HepG2 (cell line): Measurements from ENCODE around the gene ACACA. TPM values are rescaled to one million over a fixed set of nuclear protein-coding genes. Genes with fewer than 3 reads are reported as not detected.
A peak's percentile ranks its signal among the peaks of the same experiment; 100 is the strongest.

Source experiments
- DPF2 ChIP-seq: sonication (generic); formaldehyde crosslinking; IDR thresholded peaks from 2 replicates; pipeline ENCODE4 v1.4.0; 2020; ENCODE audit warnings: mild to moderate bottlenecking, low read depth, missing genetic modification reagents, borderline replicate concordance
- FOXA3 ChIP-seq: IDR thresholded peaks from 2 replicates; pipeline ENCODE4 v1.6.1; 2016; ENCODE audit warnings: missing genetic modification reagents, missing compliant biosample characterization
- GATAD1 ChIP-seq: IDR thresholded peaks from 2 replicates; pipeline ENCODE4 v1.6.1; 2016; ENCODE audit warnings: missing genetic modification reagents, missing compliant biosample characterization
- HMG20B ChIP-seq: conservative IDR thresholded peaks from 2 replicates; pipeline ENCODE4 v1.6.1; 2016; ENCODE audit warnings: missing genetic modification reagents, missing compliant biosample characterization
- IRF2 ChIP-seq: IDR thresholded peaks from 2 replicates; pipeline ENCODE4 v1.6.1; 2018; ENCODE audit warnings: missing genetic modification reagents, missing compliant biosample characterization
- JUN ChIP-seq: sonication (generic); formaldehyde crosslinking; IDR thresholded peaks from 2 replicates; pipeline ENCODE4 v1.4.0; 2020; ENCODE audit warnings: mild to moderate bottlenecking, missing genetic modification reagents
- JUNB ChIP-seq: sonication (generic); formaldehyde crosslinking; IDR thresholded peaks from 2 replicates; pipeline ENCODE4 v1.8.0; 2022; ENCODE audit warnings: missing genetic modification reagents, mild to moderate bottlenecking, borderline replicate concordance
- NCOA2 ChIP-seq: sonication (generic); formaldehyde crosslinking; IDR thresholded peaks from 2 replicates; pipeline ENCODE4 v1.8.0; 2022; ENCODE audit warnings: inconsistent platforms
- NCOR1 ChIP-seq: fragments of 200-600 bp; sonication (generic); IDR thresholded peaks from 2 replicates; pipeline ENCODE4 v1.7.0; 2017; ENCODE audit warnings: antibody characterized with exemption, low read length, borderline replicate concordance
- NR2F2 ChIP-seq: IDR thresholded peaks from 2 replicates; pipeline ENCODE4 v1.6.1; 2012; ENCODE audit warnings: low read depth, inconsistent platforms, borderline replicate concordance
- POLR2G ChIP-seq: fragments of 200-400 bp; formaldehyde crosslinking; IDR thresholded peaks from 2 replicates; pipeline ENCODE4 v1.6.1; 2018; ENCODE audit warnings: mild to moderate bottlenecking, low read depth, low read length, moderate library complexity
- SKI ChIP-seq: fragments of 450-650 bp; IDR thresholded peaks from one replicate; pipeline ENCODE4 v1.6.1; 2018; ENCODE audit warnings: mild to moderate bottlenecking; ENCODE audit not compliant: partially characterized antibody
- SNAPC2 ChIP-seq: sonication (generic); formaldehyde crosslinking; IDR thresholded peaks from 2 replicates; pipeline ENCODE4 v1.8.1; 2022; ENCODE audit warnings: mild to moderate bottlenecking, missing genetic modification reagents
- SRY ChIP-seq: sonication (generic); formaldehyde crosslinking; IDR thresholded peaks from 2 replicates; pipeline ENCODE4 v1.8.0; 2022; ENCODE audit warnings: mild to moderate bottlenecking, missing genetic modification reagents
- XBP1 ChIP-seq: sonication (generic); formaldehyde crosslinking; IDR thresholded peaks from 2 replicates; pipeline ENCODE4 v1.5.0; 2020; ENCODE audit warnings: missing genetic modification reagents
- ZC3H4 ChIP-seq: sonication (generic); formaldehyde crosslinking; IDR thresholded peaks from 2 replicates; pipeline ENCODE4 v1.4.0; 2020; ENCODE audit warnings: missing genetic modification reagents, borderline replicate concordance
- ZNF12 ChIP-seq: sonication (generic); formaldehyde crosslinking; IDR thresholded peaks from 2 replicates; pipeline ENCODE4 v1.5.0; 2020; ENCODE audit warnings: missing genetic modification reagents
- ZNF124 ChIP-seq: sonication (generic); formaldehyde crosslinking; IDR thresholded peaks from 2 replicates; pipeline ENCODE4 v1.4.0; 2020; ENCODE audit warnings: missing genetic modification reagents
- ZNF18 ChIP-seq: sonication (generic); formaldehyde crosslinking; IDR thresholded peaks from 2 replicates; pipeline ENCODE4 v1.8.0; 2022; ENCODE audit warnings: mild to moderate bottlenecking, missing genetic modification reagents; ENCODE audit not compliant: insufficient replicate concordance
- ZNF570 ChIP-seq: sonication (generic); formaldehyde crosslinking; IDR thresholded peaks from 2 replicates; pipeline ENCODE4 v1.4.0; 2020; ENCODE audit warnings: mild to moderate bottlenecking, missing genetic modification reagents, borderline replicate concordance
- ZNF766 ChIP-seq: sonication (generic); formaldehyde crosslinking; IDR thresholded peaks from 2 replicates; pipeline ENCODE4 v1.5.0; 2020; ENCODE audit warnings: missing genetic modification reagents, borderline replicate concordance
- ZNF780A ChIP-seq: sonication (generic); formaldehyde crosslinking; IDR thresholded peaks from 2 replicates; pipeline ENCODE4 v1.8.0; 2022; ENCODE audit warnings: mild to moderate bottlenecking, missing genetic modification reagents, moderate library complexity
- polyA plus RNA-seq, 8 experiments: library from polyadenylated mRNA; depleted of rRNA in 3 of 8; stranded (reverse) in 7 of 8; unstranded in 1 of 8; fragments of >200 nt; fragmentation: Illumina TruSeq in 4 of 8; extraction: Trizol in 4 of 8; gene quantifications; 2 replicates each; pipeline versions ENCODE4 v1.2.1 to v1.2.3, GENCODE V29; 2011 to 2016; ENCODE audit warnings: low read depth in 4 of 8, missing spikeins in 1 of 8, mixed read lengths in 1 of 8; ENCODE audit not compliant: insufficient read depth in 1 of 8
- total RNA-seq, 5 experiments: library from RNA; depleted of rRNA; stranded (reverse); fragments of >200 nt; fragmentation: Illumina TruSeq; extraction: Trizol; gene quantifications; 2 replicates each; pipeline ENCODE4 v1.2.3, GENCODE V29; 2016; ENCODE audit warnings: low read depth in 1 of 5
- TF ChIP-seq, protein P1 (sequence below): sonication (generic); formaldehyde crosslinking; IDR thresholded peaks from 2 replicates; pipeline ENCODE4 v1.4.0; 2020; ENCODE audit warnings: mild to moderate bottlenecking, missing genetic modification reagents, borderline replicate concordance
- TF ChIP-seq, protein P2 (sequence below): IDR thresholded peaks from 2 replicates; pipeline ENCODE4 v1.6.1; 2016; ENCODE audit warnings: missing genetic modification reagents, missing compliant biosample characterization

Gene ACACA
- total and polyA plus RNA-seq, 2 of the 13 experiments (the other 11 are each of a cell fraction or from before 2014, with no cell fraction given): 39.2 to 47.2 TPM

DNA sequence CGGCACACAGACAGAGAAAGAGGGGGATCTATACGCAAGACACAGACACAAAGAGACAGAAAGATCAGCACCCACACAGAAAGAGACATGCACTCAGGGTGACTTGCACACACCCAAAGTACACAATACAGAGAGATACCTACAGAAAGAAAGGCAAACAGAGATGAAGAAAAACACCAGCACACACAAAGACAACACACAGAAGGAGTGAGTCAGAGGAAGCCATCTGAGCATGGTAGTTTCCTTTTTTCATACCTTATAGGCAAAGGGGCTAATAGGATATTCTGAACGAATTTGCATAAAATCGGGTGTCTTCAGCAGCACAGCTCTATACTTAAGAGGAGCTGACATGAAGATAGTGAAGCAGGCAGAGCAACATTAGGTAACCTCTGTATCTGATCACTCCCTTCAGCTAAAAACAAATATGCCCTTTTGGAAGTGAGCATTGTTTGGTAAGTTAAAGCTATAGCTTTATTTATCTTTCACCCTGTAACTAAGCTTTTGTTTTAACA lies 259.3 kb downstream of the ACACA start (continued):
- TF ChIP-seq, protein P1, sequence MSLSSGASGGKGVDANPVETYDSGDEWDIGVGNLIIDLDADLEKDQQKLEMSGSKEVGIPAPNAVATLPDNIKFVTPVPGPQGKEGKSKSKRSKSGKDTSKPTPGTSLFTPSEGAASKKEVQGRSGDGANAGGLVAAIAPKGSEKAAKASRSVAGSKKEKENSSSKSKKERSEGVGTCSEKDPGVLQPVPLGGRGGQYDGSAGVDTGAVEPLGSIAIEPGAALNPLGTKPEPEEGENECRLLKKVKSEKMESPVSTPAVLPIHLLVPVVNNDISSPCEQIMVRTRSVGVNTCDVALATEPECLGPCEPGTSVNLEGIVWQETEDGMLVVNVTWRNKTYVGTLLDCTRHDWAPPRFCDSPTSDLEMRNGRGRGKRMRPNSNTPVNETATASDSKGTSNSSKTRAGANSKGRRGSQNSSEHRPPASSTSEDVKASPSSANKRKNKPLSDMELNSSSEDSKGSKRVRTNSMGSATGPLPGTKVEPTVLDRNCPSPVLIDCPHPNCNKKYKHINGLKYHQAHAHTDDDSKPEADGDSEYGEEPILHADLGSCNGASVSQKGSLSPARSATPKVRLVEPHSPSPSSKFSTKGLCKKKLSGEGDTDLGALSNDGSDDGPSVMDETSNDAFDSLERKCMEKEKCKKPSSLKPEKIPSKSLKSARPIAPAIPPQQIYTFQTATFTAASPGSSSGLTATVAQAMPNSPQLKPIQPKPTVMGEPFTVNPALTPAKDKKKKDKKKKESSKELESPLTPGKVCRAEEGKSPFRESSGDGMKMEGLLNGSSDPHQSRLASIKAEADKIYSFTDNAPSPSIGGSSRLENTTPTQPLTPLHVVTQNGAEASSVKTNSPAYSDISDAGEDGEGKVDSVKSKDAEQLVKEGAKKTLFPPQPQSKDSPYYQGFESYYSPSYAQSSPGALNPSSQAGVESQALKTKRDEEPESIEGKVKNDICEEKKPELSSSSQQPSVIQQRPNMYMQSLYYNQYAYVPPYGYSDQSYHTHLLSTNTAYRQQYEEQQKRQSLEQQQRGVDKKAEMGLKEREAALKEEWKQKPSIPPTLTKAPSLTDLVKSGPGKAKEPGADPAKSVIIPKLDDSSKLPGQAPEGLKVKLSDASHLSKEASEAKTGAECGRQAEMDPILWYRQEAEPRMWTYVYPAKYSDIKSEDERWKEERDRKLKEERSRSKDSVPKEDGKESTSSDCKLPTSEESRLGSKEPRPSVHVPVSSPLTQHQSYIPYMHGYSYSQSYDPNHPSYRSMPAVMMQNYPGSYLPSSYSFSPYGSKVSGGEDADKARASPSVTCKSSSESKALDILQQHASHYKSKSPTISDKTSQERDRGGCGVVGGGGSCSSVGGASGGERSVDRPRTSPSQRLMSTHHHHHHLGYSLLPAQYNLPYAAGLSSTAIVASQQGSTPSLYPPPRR (CRISPR knock-in tag): peak; percentile 57; the same call in 1 of the 2 replicates
- TF ChIP-seq XBP1 (CRISPR knock-in tag) (no peak), DPF2 (CRISPR knock-in tag) (peak; percentile 69; the same call in 1 of the 2 replicates), FOXA3 (peak; percentile 81), POLR2G (peak; percentile 23; the same call in 1 of the 2 replicates), JUN (CRISPR knock-in tag) (peak; percentile 70), ZNF12 (CRISPR knock-in tag) (peak; percentile 67; the same call in 1 of the 2 replicates), ZNF780A (CRISPR knock-in tag) (no peak), JUNB (CRISPR knock-in tag) (peak; percentile 48; the same call in 1 of the 2 replicates), NCOR1 (peak; percentile 48; the same call in 1 of the 2 replicates), SKI (peak; percentile 64), HMG20B (CRISPR knock-in tag) (0 out of 2 replicates have a peak, but pooled peaks have one; percentile 22), NCOA2 (peak; percentile 56), GATAD1 (0 out of 2 replicates have a peak, but pooled peaks have one; percentile 29), ZNF570 (CRISPR knock-in tag) (no peak), SRY (CRISPR knock-in tag) (no peak), IRF2 (CRISPR knock-in tag) (peak; percentile 22; the same call in 1 of the 2 replicates), ZC3H4 (CRISPR knock-in tag) (no peak), ZNF766 (CRISPR knock-in tag) (no peak), ZNF124 (CRISPR knock-in tag) (no peak), SNAPC2 (CRISPR knock-in tag) (peak; percentile 33; the same call in 1 of the 2 replicates), ZNF18 (CRISPR knock-in tag) (no peak), NR2F2 (peak; percentile 55; the same call in 1 of the 2 replicates)
- TF ChIP-seq, protein P2, sequence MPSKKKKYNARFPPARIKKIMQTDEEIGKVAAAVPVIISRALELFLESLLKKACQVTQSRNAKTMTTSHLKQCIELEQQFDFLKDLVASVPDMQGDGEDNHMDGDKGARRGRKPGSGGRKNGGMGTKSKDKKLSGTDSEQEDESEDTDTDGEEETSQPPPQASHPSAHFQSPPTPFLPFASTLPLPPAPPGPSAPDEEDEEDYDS (CRISPR knock-in tag): peak; percentile 44; the same call in 1 of the 2 replicates
